DND-41 (cell line): ENCODE results near the gene HPCA.

ENCODE experiments used
- ATAC-seq: fragments of 200-7000 bp; cut with Tn5 transposase; 3 replicates; pipeline ENCODE4 v1.9.1; 2021; ENCODE audit warnings: low read depth; ENCODE audit not compliant: insufficient read depth
- DNase-seq: peaks from one replicate; pipeline ENCODE4 v3.0.0-alpha.2; 2020
- H2AFZ ChIP-seq: 2 replicates; pipeline ENCODE4 v1.6.0; 2012; ENCODE audit warnings: low read depth, low read length
- H3K27ac ChIP-seq: 2 replicates; pipeline ENCODE4 v1.5.1; 2012; ENCODE audit warnings: low read length, inconsistent platforms
- H3K27me3 ChIP-seq: fragments of 200-600 bp; sonication (generic); 2 replicates; pipeline ENCODE4 v1.6.0; 2012; ENCODE audit warnings: low read length, mild to moderate bottlenecking, inconsistent platforms; ENCODE audit not compliant: insufficient read depth, poor library complexity
- H3K36me3 ChIP-seq: 2 replicates; pipeline ENCODE4 v1.5.1; 2012; ENCODE audit warnings: low read length, inconsistent platforms; ENCODE audit not compliant: insufficient read depth
- H3K4me1 ChIP-seq: 2 replicates; pipeline ENCODE4 v1.5.1; 2012; ENCODE audit warnings: mild to moderate bottlenecking, low read length; ENCODE audit not compliant: insufficient read depth
- H3K4me2 ChIP-seq: 2 replicates; pipeline ENCODE4 v1.6.0; 2012; ENCODE audit warnings: mild to moderate bottlenecking, moderate library complexity, low read length, inconsistent platforms; ENCODE audit not compliant: insufficient read depth
- H3K4me3 ChIP-seq, 2 experiments: fragments of 200-600 bp in 1 of 2; shearing (Covaris generic) in 1 of 2; 2 replicates each; pipeline ENCODE4 v1.5.1; 2012 to 2016; ENCODE audit warnings: inconsistent platforms in 2 of 2, low read length in 2 of 2, mild to moderate bottlenecking in 2 of 2, low read depth in 1 of 2, moderate library complexity in 1 of 2
- H3K79me2 ChIP-seq: 2 replicates; pipeline ENCODE4 v1.6.0; 2012; ENCODE audit warnings: low read length, inconsistent platforms; ENCODE audit not compliant: insufficient read depth
- H3K9ac ChIP-seq: 2 replicates; pipeline ENCODE4 v1.6.0; 2012; ENCODE audit warnings: low read depth, mild to moderate bottlenecking, inconsistent platforms, low read length, moderate library complexity
- H3K9me3 ChIP-seq: 2 replicates; pipeline ENCODE4 v1.5.1; 2012; ENCODE audit warnings: low read length, moderate library complexity, mild to moderate bottlenecking, inconsistent platforms; ENCODE audit not compliant: insufficient read depth, severe bottlenecking
- H4K20me1 ChIP-seq: 2 replicates; pipeline ENCODE4 v1.6.0; 2012; ENCODE audit warnings: low read length; ENCODE audit not compliant: insufficient read depth
- EZH2 ChIP-seq: IDR thresholded peaks from 3 replicates; pipeline ENCODE4 v1.6.1; 2012; ENCODE audit warnings: borderline replicate concordance, low read depth, mild to moderate bottlenecking, moderate library complexity, low read length, inconsistent platforms; ENCODE audit not compliant: severe bottlenecking
- TF ChIP-seq, protein P1 (sequence below): IDR thresholded peaks from 2 replicates; pipeline ENCODE4 v1.5.1; 2012; ENCODE audit warnings: borderline replicate concordance, low read length, moderate library complexity, mild to moderate bottlenecking; ENCODE audit not compliant: poor library complexity, severe bottlenecking; ENCODE audit errors: extremely low read depth

Gene HPCA

DNA sequence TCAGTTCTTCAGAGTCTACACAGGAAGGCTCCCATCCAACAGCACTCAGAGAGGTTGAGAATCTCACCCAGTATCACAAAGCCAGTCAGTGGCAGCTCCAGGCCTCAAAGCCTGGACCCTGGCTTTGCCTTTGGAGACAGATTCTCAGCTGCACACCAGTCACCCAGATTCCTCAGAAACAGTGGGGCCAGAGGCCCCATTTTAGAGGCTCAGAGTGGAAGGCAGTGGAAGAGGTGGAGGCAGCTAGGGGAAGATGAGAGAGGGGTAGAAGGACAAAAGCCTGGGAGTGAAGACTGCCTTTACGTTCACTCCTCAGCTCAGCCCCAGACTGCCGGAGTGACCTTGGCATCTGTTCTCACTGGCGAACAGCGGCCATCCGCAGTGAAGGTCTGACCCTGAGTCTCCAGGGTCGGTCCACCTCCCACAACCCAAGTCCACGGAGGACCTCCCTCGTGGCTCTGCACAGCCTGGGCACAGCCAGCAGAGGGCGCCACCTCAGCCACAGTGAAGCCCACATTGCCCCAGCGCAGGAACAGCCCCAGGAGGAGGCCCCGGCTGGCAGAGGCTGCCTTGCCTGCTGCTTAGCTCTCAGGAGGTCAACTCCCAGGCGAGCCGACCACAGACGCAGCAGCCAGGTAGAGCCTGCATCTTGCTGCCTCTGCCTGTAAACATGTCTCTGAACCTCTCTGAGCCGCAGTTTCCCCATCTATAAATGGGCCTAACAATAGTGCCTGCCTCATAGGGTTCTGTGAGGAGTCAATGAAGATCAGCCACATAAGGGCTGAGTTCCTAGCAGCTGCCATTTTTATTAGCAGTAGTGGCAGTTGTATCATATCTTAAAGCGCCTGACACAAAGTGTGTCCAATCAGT, 9.7 kb upstream of the HPCA start:
- H2AFZ ChIP-seq = peak overlapping the region; percentile 44; the same call in 1 of the 2 replicates
- no peak overlapping the region for H3K4me2 ChIP-seq
- H3K36me3 ChIP-seq = no peaks in the 10 kb centered on the region
- ATAC-seq (peak; percentile 71), DNase-seq (peak; percentile 69)
- H3K27me3 ChIP-seq = no peaks in the 10 kb centered on the region
- no peak for TF ChIP-seq EZH2
- TF ChIP-seq, protein P1, sequence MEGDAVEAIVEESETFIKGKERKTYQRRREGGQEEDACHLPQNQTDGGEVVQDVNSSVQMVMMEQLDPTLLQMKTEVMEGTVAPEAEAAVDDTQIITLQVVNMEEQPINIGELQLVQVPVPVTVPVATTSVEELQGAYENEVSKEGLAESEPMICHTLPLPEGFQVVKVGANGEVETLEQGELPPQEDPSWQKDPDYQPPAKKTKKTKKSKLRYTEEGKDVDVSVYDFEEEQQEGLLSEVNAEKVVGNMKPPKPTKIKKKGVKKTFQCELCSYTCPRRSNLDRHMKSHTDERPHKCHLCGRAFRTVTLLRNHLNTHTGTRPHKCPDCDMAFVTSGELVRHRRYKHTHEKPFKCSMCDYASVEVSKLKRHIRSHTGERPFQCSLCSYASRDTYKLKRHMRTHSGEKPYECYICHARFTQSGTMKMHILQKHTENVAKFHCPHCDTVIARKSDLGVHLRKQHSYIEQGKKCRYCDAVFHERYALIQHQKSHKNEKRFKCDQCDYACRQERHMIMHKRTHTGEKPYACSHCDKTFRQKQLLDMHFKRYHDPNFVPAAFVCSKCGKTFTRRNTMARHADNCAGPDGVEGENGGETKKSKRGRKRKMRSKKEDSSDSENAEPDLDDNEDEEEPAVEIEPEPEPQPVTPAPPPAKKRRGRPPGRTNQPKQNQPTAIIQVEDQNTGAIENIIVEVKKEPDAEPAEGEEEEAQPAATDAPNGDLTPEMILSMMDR = peak; percentile 97
- H4K20me1 ChIP-seq = no peaks in the 10 kb centered on the region; the same call in 1 of the 2 replicates
- no peak overlapping the region for H3K9ac ChIP-seq
- no peaks in the 10 kb centered on the region for H3K9me3 ChIP-seq
- no peak overlapping the region for H3K4me3 ChIP-seq
- peaks cover 20% of the 10 kb centered on the region for H3K4me1 ChIP-seq
- H3K79me2 ChIP-seq = no peaks in the 10 kb centered on the region
- no peak overlapping the region for H3K27ac ChIP-seq

GRCh38 chr1:32877211-32878110, 8.8 kb upstream of the HPCA start:
- no peak overlapping the region for H3K4me3 ChIP-seq
- no peaks in the 10 kb centered on the region for H3K36me3 ChIP-seq
- no peak overlapping the region for H3K9ac ChIP-seq
- DNase-seq (no peak), ATAC-seq (no peak)
- no peak overlapping the region for H2AFZ ChIP-seq
- H4K20me1 ChIP-seq = no peaks in the 10 kb centered on the region; the same call in 1 of the 2 replicates
- TF ChIP-seq, protein P1 = no peak
- no peak for TF ChIP-seq EZH2
- H3K4me2 ChIP-seq = no peak overlapping the region
- H3K27me3 ChIP-seq = no peaks in the 10 kb centered on the region
- H3K9me3 ChIP-seq = no peaks in the 10 kb centered on the region
- H3K79me2 ChIP-seq = no peaks in the 10 kb centered on the region
- no peak overlapping the region for H3K27ac ChIP-seq
- H3K4me1 ChIP-seq = peaks cover 14% of the 10 kb centered on the region

DNA sequence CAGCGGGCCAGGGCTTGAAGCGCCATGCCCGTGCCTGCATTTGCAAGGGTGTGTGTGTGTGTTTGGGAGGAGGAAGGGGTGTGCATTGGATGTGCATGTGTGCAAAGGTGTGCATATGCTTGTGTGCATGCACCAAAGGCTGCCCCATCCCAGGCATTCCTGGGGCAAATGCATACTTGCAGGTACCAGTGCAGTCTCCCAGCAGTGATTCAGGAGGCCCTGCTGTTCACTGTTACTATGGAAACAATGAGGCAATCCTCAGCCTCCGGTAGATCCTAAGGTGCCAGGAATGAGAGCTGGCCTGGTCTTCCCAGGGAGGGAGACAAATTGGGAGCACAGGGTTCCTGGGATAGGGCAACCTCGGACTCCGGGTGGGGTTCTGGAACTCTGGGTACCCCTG, 8.1 kb upstream of the HPCA start:
- no peak for DNase-seq
- H2AFZ ChIP-seq = no peak overlapping the region
- peaks cover 6% of the 10 kb centered on the region for H3K4me1 ChIP-seq
- H4K20me1 ChIP-seq = no peaks in the 10 kb centered on the region; the same call in 1 of the 2 replicates
- H3K4me3 ChIP-seq = no peak overlapping the region
- no peak overlapping the region for H3K4me2 ChIP-seq
- no peak overlapping the region for H3K27ac ChIP-seq
- no peaks in the 10 kb centered on the region for H3K27me3 ChIP-seq
- no peaks in the 10 kb centered on the region for H3K9me3 ChIP-seq
- no peaks in the 10 kb centered on the region for H3K36me3 ChIP-seq
- TF ChIP-seq EZH2 = no peak
- TF ChIP-seq, protein P1 = no peak
- H3K9ac ChIP-seq = no peak overlapping the region
- no peaks in the 10 kb centered on the region for H3K79me2 ChIP-seq
- ATAC-seq = no peak
